ENCODE data around the gene RAP1GAP.

RAP1GAP gene

GRCh38 chr1:21669258-21670058, at the start of gene RAP1GAP:
RAP1GAP (minus strand) TSS chr1:21669357; CDS start chr1:21620032, 49,325 bp downstream.
- peak; percentile 29 for DNase-seq

DNA sequence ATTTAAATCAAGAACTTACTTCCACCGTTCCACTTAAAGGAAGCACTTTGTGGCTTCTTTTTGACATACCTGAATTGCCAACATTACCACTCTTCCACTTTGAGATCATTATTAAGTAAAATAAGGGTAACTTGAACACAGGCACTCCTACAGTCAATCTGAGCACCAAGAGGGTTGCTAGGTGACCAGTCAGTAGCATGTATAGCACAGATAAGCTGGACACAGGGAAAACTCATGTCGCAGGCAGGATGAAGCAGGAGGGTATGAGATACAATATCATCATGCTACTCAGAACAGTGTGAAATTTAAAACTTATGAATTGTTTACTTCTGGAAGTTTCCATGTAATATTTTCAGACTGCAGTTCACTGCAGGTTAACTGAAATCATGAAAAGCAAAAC, 47.0 kb upstream of the RAP1GAP start:
- DNase-seq: no peak

DNA sequence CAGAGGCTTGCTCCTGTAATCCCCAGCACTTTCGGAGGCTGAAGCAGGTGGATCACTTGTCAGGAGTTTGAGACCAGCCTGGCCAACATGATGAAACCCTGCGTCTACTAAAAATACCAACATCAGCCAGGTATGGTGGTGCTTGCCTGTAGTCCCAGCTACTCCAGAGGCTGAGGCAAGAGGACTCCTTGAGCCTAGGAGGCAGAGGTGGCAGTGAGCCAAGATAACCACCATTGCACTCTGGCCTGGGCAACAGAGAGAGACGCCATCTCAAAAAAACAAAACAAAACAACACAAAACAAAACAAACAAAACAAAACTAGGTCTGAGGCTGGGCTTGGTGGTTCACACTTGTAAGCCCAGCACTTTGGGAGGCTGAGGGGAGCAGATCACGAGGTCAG, 38.7 kb upstream of the RAP1GAP start:
- DNase-seq: no peak

DNA sequence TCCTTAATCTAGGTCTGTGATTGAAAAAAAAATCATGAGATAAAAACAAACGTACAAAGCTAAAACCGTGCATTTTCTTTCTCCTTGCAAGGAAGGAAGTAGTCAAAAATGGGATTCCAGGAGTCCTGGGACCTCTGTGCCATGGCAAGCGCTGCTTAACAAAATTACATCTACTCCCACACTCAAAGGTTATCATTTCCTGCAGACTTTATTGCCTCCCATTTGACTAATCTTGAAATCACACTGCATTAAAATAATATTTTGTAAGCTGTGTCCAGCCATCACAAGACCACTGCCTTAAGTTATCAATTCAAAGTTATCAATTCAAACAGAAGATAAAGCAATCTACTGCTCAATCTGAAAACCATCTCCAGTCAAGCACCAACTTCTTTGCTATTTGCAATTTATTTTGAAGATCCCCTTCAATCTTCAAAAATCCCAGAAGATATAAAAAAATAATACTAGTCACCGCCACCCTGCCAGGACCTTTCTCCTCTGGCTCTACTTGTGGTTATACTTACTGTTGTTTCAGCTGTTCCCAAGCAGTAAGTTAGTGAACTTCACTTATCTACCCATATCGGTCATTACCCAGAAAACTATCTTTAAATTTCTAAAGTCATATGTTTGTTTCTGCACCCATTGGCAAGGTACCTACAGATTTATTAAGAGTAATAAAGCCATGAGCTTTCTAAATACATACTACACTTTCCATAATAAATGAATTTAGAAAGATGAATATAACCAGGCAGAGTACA, 38.1 kb upstream of the RAP1GAP start:
- DNase-seq: no peak

- DNase-seq: no peak
Measured at GRCh38 chr1:21706151-21706835, 37.1 kb upstream of the RAP1GAP start.

- DNase-seq: no peak
Measured at GRCh38 chr1:21705303-21705980, 36.3 kb upstream of the RAP1GAP start.

GRCh38 chr1:21704145-21704544, 35.0 kb upstream of the RAP1GAP start:
- no peak for DNase-seq

GRCh38 chr1:21703318-21703963, 34.3 kb upstream of the RAP1GAP start:
- DNase-seq: no peak

DNA sequence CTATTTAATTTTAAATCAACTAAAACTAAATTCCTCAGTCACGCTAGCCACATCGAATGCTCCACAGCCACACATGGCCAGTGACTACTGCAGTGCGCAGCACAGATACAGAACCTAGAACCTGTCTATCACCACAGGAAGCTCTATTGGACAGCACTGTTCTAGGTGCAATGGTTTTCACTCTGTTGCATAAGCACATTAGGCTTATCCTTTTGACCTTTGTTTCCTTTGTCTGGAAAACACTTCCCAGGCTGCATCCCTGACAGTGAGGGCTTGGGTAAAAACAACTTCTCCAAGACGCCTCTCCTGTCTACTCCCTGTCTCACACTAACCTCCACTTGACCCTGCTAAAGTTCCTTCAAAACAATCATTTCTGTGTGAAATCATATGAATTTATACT, 33.6 kb upstream of the RAP1GAP start:
- DNase-seq: no peak

DNA sequence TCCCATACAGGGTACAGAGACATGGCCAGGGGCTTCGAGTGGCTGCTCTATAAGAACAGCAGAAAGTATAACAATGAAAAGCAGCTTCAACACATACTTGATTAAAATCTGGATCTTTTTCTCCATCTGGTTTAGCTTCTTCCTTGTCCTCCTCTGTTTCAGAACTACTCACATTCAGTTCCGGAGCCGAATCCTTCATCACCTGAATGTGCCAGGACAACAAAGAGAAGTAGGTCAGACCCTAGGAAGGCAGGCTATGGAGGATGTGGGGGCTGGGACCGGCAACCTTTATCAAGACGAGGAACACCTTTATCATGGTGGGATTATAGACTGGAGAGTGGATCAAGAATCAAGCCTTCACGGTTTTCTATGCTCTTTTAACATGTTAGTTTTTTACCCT, 32.2 kb upstream of the RAP1GAP start:
- DNase-seq: no peak

- DNase-seq: no peak
Measured at GRCh38 chr1:21700094-21700493, 30.9 kb upstream of the RAP1GAP start.

- DNase-seq: no peak
Measured at GRCh38 chr1:21696931-21697330, 27.8 kb upstream of the RAP1GAP start.

DNA sequence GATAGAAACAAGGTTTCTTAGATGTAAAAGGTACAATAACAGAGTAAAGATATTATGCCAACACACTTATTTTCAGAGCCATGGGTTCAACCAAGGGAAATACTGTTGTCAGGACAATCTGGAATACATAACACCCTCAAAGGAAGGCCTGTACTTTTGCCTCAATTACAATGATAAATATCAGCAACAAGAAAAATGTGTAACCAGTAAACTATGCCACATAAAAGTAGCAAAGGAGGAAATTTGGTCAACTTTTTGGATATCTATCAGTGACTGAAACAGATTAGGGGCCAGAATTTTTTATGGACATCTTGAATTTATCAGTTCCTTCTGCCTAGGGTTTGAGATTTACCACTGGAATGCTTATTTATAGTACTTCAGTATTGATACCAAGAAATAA, 24.6 kb upstream of the RAP1GAP start:
- DNase-seq: no peak

GRCh38 chr1:21691739-21692138, 22.6 kb upstream of the RAP1GAP start:
- no peak for DNase-seq

DNA sequence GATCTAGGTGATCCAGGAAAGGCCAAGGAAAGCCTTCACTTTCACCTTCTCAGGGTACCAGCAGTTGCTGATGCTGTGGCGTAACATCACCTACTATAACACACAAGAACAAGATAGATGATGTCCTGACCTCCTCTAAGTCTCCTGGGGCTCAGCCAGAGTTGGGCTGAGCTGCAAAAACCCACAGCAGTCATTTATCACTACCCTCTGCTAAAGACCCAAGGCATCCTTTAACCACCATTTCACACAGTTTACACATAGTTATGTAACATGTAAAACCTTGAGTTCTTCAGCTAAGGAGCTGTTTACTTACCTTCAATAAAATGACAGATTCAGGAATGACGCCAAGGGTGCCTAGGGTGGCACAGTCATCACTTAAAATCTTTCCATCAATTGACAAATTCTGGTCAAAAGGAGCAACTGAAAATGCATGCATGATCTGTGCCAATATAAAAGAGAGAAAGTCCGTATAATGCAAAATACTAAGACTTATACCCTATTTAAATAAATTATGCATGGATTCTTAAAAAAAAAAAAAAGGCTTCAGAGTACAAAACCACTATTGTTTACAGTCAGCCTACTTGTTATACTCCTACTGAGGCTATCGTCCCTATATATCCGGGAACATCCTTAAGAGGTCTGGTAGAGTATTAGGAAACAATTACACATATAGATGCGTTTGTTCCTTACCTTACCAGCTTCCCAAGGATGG, 20.7 kb upstream of the RAP1GAP start:
- no peak for DNase-seq

DNA sequence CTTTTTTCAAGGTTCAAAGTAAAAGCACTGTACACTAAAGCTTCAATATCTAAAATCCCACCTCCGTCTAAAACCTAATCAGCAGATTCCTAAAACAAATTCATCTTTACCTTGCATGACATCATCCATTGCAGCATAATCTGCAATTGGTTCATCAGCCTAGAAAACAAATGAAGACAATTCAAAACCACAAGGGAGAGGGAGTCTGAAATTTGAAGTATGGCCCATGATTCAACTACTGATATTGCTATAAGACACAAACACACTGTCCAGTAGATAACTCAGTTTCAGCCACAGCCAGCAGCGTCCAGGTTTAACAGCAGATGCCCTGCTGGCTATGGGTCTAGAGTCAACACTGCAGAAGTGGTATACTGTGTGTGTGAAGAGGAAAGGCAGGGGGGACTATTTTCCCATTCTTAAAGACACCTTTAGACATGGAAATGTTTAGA, 17.9 kb upstream of the RAP1GAP start:
- DNase-seq: no peak

- DNase-seq: no peak
Measured at GRCh38 chr1:21685946-21686678, 17.0 kb upstream of the RAP1GAP start.

DNA sequence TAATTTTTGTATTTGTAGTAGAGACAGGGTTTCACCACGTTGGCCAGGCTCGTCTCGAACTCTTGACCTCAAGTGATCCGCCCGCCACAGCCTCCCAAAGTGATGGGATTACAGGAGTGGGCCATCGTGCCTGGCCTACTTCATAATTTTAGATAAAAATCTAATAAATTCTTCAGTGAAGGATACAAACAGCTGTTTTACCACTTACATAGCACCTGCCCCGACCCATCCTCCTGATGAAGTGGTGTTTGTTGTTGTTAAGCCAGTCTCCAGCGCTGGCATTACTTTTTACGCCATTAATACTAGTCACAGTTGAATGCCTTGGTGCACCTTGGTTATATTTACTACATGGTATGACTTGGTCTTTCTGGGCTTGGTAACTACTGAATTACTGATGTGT, 12.3 kb upstream of the RAP1GAP start:
- DNase-seq: no peak

DNA sequence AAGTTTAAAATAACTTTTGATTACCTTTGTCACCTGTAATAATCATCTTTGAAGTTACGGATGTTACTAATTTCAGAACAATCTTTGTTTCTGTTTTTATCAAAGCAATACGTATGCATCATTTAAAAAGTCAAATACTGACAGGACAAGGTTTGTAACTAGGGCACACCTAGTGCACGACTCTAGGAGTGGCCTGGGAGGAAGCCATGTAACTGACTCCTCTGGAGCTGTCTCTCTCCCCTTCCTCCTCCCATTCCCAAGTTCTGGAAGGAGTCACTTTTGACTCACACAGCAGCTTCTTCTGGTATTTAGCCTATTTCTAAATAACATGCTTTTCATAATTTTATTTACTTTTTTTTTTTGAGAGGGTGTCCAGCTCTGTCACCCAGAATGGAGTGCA, 11.8 kb upstream of the RAP1GAP start:
- no peak for DNase-seq

DNA sequence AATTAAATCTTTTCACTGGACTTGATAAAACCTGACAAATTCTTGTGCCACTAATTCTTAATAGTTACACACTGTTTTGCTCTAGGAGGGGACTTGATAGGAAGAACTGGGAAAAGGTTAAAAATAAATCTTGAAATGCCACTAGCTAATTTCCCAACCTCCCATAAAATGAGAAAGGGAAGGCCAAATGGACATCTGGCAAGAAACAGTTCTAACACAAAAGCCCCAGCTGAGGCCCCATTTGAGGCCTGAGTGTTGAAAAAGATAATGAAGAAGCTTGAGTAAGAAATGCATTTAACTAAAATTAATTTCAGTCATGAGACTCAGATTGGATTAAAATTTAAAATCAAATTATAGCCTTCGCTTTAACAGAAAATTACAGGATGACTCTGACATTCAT, 11.2 kb upstream of the RAP1GAP start:
- DNase-seq: no peak

DNA sequence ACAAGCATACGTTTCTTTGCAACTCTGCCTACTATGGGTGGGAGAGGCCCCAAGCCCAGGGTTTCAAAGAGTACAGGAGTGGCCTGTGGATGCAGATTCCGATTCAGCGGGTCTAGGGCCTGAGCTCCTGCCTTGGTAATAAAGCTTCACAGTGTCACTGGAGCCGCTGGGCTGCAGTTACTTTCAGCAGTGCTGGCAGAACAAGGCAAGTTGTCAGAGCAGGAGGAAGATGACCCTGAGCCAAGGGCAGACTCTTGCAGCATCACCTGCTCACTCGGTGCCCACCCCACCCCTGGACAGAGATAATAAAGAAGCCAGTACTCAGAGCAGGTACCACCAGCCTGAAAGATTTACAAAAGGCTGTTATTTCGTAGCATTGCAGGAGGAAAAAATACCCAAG, 8.0 kb upstream of the RAP1GAP start:
- no peak for DNase-seq

Measured in stimulated activated CD4-positive, alpha-beta T cell treated with anti-CD3 and anti-CD28 coated beads, Interleukin-4, amount 100 ng/mL, for 1 hour (primary cell).